Measurements from ENCODE around the gene RFTN1.

DNA sequence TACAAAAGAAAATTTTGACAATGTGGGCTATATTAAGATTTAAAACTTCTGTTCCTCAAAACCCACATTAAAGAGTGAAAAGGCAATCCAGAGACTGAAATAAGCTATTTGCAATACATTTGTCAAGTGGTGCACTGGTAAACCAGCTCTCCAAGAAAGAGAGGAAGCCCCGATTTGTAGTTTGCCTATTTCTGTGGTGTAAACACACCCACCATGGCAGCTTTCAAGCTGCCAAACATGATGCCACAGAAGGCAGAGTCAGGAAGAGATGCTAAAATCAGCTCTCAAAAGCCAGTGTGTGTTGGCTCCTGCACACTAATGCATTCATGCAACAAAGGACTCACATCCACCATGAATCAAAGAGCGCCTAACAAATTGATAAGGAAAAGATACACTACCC lies 17.5 kb downstream of the RFTN1 start:
- TF ChIP-seq, protein P1, sequence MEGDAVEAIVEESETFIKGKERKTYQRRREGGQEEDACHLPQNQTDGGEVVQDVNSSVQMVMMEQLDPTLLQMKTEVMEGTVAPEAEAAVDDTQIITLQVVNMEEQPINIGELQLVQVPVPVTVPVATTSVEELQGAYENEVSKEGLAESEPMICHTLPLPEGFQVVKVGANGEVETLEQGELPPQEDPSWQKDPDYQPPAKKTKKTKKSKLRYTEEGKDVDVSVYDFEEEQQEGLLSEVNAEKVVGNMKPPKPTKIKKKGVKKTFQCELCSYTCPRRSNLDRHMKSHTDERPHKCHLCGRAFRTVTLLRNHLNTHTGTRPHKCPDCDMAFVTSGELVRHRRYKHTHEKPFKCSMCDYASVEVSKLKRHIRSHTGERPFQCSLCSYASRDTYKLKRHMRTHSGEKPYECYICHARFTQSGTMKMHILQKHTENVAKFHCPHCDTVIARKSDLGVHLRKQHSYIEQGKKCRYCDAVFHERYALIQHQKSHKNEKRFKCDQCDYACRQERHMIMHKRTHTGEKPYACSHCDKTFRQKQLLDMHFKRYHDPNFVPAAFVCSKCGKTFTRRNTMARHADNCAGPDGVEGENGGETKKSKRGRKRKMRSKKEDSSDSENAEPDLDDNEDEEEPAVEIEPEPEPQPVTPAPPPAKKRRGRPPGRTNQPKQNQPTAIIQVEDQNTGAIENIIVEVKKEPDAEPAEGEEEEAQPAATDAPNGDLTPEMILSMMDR (IDR thresholded peaks at IDR 0.05; ENCODE audit: control extremely low read depth in 1 of 3, insufficient read depth in 1 of 3, low read depth in 1 of 3, low read length in 3 of 3) = no peak
- no peak for TF ChIP-seq SIN3A (conservative IDR thresholded peaks at IDR 0.05 in 1 of 2, IDR thresholded peaks at IDR 0.05 in 1 of 2; ENCODE audit: low read depth in 1 of 2, low read length in 2 of 2)
- no peak for TF ChIP-seq POLR2A (IDR thresholded peaks at IDR 0.05; ENCODE audit: control extremely low read depth in 1 of 2, low read depth in 2 of 2, low read length in 2 of 2)
- TF ChIP-seq EP300 (IDR thresholded peaks at IDR 0.05; ENCODE audit: borderline replicate concordance in 1 of 2, low read depth in 2 of 2, low read length in 2 of 2) = no peak
- TF ChIP-seq POLR2AphosphoS5 (IDR thresholded peaks at IDR 0.05; ENCODE audit: low read depth, low read length) = no peak
- no peak for TF ChIP-seq POU5F1 (IDR thresholded peaks at IDR 0.05; ENCODE audit: low read depth, low read length)
- no peak for TF ChIP-seq CBX5 (IDR thresholded peaks at IDR 0.05; ENCODE audit: low read depth, low read length)
- no peak for TF ChIP-seq PHF8 (conservative IDR thresholded peaks at IDR 0.05; ENCODE audit: low read depth, low read length)
- no peak for TF ChIP-seq TAF7 (optimal IDR thresholded peaks at IDR 0.05; ENCODE audit: borderline replicate concordance, low read depth, low read length)
- TF ChIP-seq CHD2 (IDR thresholded peaks at IDR 0.05; ENCODE audit: low read length) = no peak
- no peak for TF ChIP-seq BCL11A (IDR thresholded peaks at IDR 0.05; ENCODE audit: low read depth in 2 of 2, low read length in 2 of 2)
- TF ChIP-seq NANOG (IDR thresholded peaks at IDR 0.05; ENCODE audit: insufficient read depth, low read depth, low read length, poor library complexity, severe bottlenecking) = no peak

All from H1 (cell line).